Right atrium auricular region (tissue), 2 donors: ENCODE measurements around the gene PRRX2. TPM values are rescaled to one million over a fixed set of nuclear protein-coding genes. Genes with fewer than 3 reads are reported as not detected.

ENCODE experiments used
- DNase-seq: peaks from one replicate; pipeline ENCODE4 v3.0.0-alpha.2; 2019; ENCODE audit warnings: low spot score
- H3K27ac ChIP-seq, 2 donors: fragments of 200-600 bp; sonication (generic); 1 replicate in 1 of 2; 2 replicates in 1 of 2; pipeline ENCODE4 v1.5.1; 2016 to 2019
- H3K27me3 ChIP-seq, 2 donors: fragments of 200-600 bp; sonication (generic); one replicate each; pipeline versions ENCODE4 v1.5.1 to v1.6.0; 2017 to 2019
- H3K36me3 ChIP-seq: fragments of 200-600 bp; sonication (generic); one replicate; pipeline ENCODE4 v1.5.1; 2016
- H3K4me1 ChIP-seq, 2 donors: fragments of 200-600 bp; sonication (generic); one replicate each; pipeline versions ENCODE4 v1.5.1 to v1.6.0; 2017 to 2019
- H3K4me3 ChIP-seq, 2 donors: fragments of 200-600 bp; sonication (generic); 1 replicate in 1 of 2; 2 replicates in 1 of 2; pipeline ENCODE4 v1.5.1; 2017 to 2019; ENCODE audit warnings: mild to moderate bottlenecking in 1 of 2, moderate library complexity in 1 of 2
- H3K9me3 ChIP-seq, 2 donors: fragments of 200-600 bp; sonication (generic); one replicate each; pipeline ENCODE4 v1.5.1; 2019
- total RNA-seq, 2 donors: library from RNA; depleted of rRNA; stranded (reverse); fragments of >200 nt; gene quantifications; one replicate each; pipeline ENCODE4 v1.1.0, GENCODE V29; 2016
- TF ChIP-seq, protein P1 (sequence below), 2 donors: fragments of 200-600 bp; sonication (generic); IDR thresholded peaks; one replicate each; pipeline ENCODE4 v1.5.1; 2019; ENCODE audit warnings: antibody characterized with exemption in 2 of 2

Gene PRRX2
- total RNA-seq, 2 donors from 2014 or later: 1.1 to 6.9 TPM

DNA sequence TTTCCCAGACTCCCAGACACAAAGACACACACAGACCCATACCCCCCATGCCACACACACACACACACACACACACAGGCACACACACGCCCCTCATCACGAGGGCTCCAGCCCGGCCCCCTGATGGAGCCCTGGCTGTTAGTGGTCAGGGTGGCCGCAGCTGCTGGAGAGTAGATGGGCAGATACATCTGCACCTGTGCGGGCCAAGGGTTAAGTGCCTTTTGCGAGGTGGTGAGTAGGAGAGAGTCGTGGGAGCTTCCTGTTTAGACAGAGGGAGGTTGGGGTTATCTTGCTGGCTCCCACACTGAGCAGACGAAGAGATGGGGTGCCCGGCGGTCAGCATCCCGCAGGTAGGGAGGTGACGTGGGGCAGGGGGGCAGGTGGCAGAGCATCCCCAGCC, 8.2 kb downstream of the PRRX2 start:
- Histone ChIP-seq H3K9me3 (no peaks in the 10 kb centered on the region), H3K27me3 (no peaks in the 10 kb centered on the region), H3K36me3 (no peaks in the 10 kb centered on the region), H3K27ac (no peak overlapping the region), H3K4me3 (no peak overlapping the region), H3K4me1 (no peaks in the 10 kb centered on the region)
- DNase-seq: no peak
- TF ChIP-seq, protein P1, sequence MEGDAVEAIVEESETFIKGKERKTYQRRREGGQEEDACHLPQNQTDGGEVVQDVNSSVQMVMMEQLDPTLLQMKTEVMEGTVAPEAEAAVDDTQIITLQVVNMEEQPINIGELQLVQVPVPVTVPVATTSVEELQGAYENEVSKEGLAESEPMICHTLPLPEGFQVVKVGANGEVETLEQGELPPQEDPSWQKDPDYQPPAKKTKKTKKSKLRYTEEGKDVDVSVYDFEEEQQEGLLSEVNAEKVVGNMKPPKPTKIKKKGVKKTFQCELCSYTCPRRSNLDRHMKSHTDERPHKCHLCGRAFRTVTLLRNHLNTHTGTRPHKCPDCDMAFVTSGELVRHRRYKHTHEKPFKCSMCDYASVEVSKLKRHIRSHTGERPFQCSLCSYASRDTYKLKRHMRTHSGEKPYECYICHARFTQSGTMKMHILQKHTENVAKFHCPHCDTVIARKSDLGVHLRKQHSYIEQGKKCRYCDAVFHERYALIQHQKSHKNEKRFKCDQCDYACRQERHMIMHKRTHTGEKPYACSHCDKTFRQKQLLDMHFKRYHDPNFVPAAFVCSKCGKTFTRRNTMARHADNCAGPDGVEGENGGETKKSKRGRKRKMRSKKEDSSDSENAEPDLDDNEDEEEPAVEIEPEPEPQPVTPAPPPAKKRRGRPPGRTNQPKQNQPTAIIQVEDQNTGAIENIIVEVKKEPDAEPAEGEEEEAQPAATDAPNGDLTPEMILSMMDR (IDR thresholded peaks at IDR 0.05): no peak

DNA sequence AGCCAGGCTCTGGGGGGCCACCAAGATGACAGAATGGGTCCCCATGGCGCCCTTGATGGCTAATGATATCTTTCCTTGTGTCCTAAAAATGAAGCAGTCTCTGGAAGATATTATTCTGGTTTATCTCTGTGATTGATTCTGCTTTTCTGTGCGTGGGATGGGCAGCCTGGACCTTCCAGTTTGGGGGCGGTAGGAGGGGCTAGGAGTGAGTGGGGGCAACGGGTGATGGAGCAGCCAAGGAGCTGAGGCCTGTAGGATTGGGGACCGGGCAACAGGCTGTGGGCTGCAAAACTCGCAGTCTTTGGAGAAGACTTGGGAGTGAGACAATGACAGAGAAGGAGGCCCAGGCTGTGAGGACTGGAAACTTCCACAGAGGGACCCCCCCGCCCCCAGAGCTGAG, 8.8 kb downstream of the PRRX2 start:
- DNase-seq: no peak
- Histone ChIP-seq H3K4me1 (no peaks in the 10 kb centered on the region), H3K27me3 (no peaks in the 10 kb centered on the region), H3K9me3 (no peaks in the 10 kb centered on the region), H3K36me3 (no peaks in the 10 kb centered on the region), H3K27ac (no peak overlapping the region), H3K4me3 (no peak overlapping the region)
- TF ChIP-seq, protein P1 (IDR thresholded peaks at IDR 0.05): no peak

DNA sequence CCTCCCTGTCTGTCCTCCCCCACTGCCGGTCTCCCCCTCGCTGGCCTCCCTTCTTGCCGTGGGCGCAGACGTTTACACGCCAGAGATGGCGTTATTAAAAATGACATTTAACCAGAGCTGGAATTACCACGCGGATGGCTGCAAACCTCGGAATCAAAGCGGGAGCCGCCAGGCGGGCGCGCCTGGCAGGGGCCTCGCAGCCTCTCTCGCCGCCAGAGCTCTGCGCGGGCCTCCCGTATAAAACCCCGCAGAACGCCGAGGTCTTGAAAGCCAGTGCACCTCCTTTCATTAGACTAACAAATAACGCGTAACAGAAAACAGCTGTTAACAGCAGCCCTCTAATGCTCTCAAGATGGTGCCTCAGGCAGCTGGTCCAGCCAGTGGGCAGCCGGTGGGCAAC, 10.2 kb downstream of the PRRX2 start:
- Histone ChIP-seq H3K4me1 (no peaks in the 10 kb centered on the region), H3K4me3 (no peak overlapping the region), H3K27me3 (no peaks in the 10 kb centered on the region), H3K27ac (no peak overlapping the region), H3K36me3 (no peaks in the 10 kb centered on the region), H3K9me3 (no peaks in the 10 kb centered on the region)
- no peak for DNase-seq
- TF ChIP-seq, protein P1 (IDR thresholded peaks at IDR 0.05): no peak

DNA sequence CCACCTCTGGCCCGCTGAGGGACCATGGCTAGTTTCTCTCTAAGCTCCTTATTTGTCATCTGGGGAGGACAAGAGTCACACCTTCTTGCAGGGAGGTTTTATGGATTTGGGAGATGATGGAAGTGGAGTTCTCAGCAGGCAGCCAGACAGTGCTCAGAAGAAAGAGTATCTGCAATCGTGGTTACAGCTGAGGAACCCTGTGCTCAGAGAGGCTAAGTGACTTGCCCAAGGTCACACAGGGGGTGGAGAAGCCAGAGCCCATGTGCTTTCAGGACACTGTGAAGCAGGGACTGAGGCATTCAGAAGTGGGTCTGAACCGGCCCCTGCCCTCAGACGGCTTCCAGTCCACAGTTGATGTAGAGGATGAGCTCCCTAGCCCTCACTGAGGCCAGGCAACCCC, 10.8 kb downstream of the PRRX2 start:
- TF ChIP-seq, protein P1 (IDR thresholded peaks at IDR 0.05): no peak
- no peak for DNase-seq
- Histone ChIP-seq H3K4me3 (no peak overlapping the region), H3K4me1 (no peaks in the 10 kb centered on the region), H3K27ac (no peak overlapping the region), H3K27me3 (no peaks in the 10 kb centered on the region), H3K9me3 (no peaks in the 10 kb centered on the region), H3K36me3 (no peaks in the 10 kb centered on the region)

DNA sequence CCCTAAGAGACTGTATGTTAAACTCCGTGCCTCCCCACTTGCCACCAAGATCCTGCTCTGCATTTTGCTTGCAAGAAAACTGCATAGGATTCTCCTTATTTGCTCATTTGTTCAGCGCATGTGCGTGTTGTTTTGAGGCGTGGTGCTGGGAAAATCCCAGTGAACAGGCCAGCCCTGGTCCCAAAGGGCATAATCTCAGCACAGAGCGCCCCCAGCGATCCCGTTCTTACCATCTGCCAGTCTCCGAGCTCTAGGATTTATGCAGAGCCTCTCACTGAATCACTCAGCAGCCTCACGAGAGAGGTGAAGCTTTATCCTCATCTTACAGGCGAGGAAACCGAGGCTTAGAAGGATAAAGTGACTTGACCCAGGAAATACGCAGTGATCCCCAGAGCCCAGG, 11.5 kb downstream of the PRRX2 start:
- H3K4me1 ChIP-seq: no peaks in the 10 kb centered on the region
- no peaks in the 10 kb centered on the region for H3K27me3 ChIP-seq
- no peaks in the 10 kb centered on the region for H3K9me3 ChIP-seq
- no peaks in the 10 kb centered on the region for H3K36me3 ChIP-seq
- H3K27ac ChIP-seq: no peak overlapping the region
- no peak for DNase-seq
- no peak overlapping the region for H3K4me3 ChIP-seq
- TF ChIP-seq, protein P1 (IDR thresholded peaks at IDR 0.05): no peak

DNA sequence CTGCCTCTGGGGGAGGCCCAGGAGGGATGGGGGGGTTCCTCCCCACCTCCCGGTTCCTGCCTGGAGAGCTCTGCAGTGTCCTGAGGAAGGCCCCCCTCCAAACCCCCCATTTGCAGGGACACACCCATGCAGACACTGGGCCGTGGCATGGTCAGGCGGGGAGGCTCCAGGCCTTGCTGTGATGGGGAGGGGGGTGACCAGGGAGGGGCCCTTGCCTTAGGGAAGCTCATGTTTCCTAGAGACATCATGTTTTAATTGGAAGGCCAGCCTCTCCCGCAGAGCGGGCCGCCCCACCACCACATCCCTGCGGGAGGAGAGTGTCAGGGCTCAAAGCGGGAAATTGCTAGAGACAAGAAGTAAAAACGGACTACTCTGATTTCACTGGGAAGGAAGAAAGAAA, 12.0 kb downstream of the PRRX2 start:
- no peaks in the 10 kb centered on the region for H3K4me1 ChIP-seq
- TF ChIP-seq, protein P1 (IDR thresholded peaks at IDR 0.05): no peak
- H3K27ac ChIP-seq: no peak overlapping the region
- no peaks in the 10 kb centered on the region for H3K27me3 ChIP-seq
- no peak overlapping the region for H3K4me3 ChIP-seq
- no peak for DNase-seq
- H3K36me3 ChIP-seq: no peaks in the 10 kb centered on the region
- H3K9me3 ChIP-seq: no peaks in the 10 kb centered on the region
